Right lobe of liver (tissue), 6 donors: ENCODE measurements around the gene MAP4K4. TPM values are rescaled to one million over a fixed set of nuclear protein-coding genes. Genes with fewer than 3 reads are reported as not detected.
A peak's percentile ranks its signal among the peaks of the same experiment; 100 is the strongest.

Experiments used
- ATAC-seq, 4 donors: fragments of 200-7000 bp; cut with Tn5 transposase; one replicate each; pipeline ENCODE4 v1.9.1; 2020; ENCODE audit warnings: mild to moderate bottlenecking in 4 of 4, moderate library complexity in 4 of 4
- DNase-seq, 3 donors: peaks; one replicate each; pipeline ENCODE4 v3.0.0-alpha.2; 2020
- H3K27ac ChIP-seq, 3 donors: fragments of 200-600 bp; one replicate each; pipeline ENCODE4 v1.8.0; 2022
- H3K27me3 ChIP-seq, 2 donors: fragments of 200-600 bp; one replicate each; pipeline ENCODE4 v1.8.0; 2022
- H3K36me3 ChIP-seq, 4 donors: fragments of 200-600 bp; sonication (generic) in 1 of 4; one replicate each; pipeline versions ENCODE4 v1.5.1 to v1.8.0; 2017 to 2022; ENCODE audit warnings: control low read depth in 1 of 4
- H3K4me1 ChIP-seq, 4 donors: fragments of 200-600 bp; sonication (generic) in 1 of 4; one replicate each; pipeline versions ENCODE4 v1.5.1 to v1.8.0; 2017 to 2022; ENCODE audit warnings: control low read depth in 1 of 4
- H3K4me3 ChIP-seq, 3 donors: fragments of 200-600 bp; one replicate each; pipeline ENCODE4 v1.8.0; 2022
- H3K9me3 ChIP-seq, 4 donors: fragments of 200-600 bp; sonication (generic) in 1 of 4; one replicate each; pipeline versions ENCODE4 v1.5.1 to v1.8.0; 2017 to 2022; ENCODE audit warnings: control low read depth in 1 of 4
- CTCF ChIP-seq, 4 donors: fragments of 200-600 bp in 3 of 4; fragments of 450-650 bp in 1 of 4; IDR thresholded peaks; one replicate each; pipeline versions ENCODE4 v1.5.1 to v1.8.0; 2016 to 2022; ENCODE audit warnings: antibody characterized with exemption in 4 of 4, mild to moderate bottlenecking in 2 of 4
- POLR2A ChIP-seq: fragments of 450-650 bp; IDR thresholded peaks from one replicate; pipeline ENCODE4 v1.6.1; 2017; ENCODE audit warnings: antibody characterized with exemption, mild to moderate bottlenecking
- WGBS: methylation state at CpG from one replicate; pipeline ENCODE4 v1.1.6; 2018; ENCODE audit warnings: low coverage, low lambda C conversion rate; ENCODE audit not compliant: insufficient coverage; ENCODE audit errors: missing lambda C conversion rate; 5-methylcytosine and 5-hydroxymethylcytosine counted together
- intact Hi-C, 2 donors: fragments of 100-400 bp; cut with DNase I; formaldehyde crosslinking; loops; one replicate each; pipeline versions ENCODE4 v1.11.2 to v1.14.1; 2022
- total RNA-seq, 6 experiments: library from RNA; depleted of rRNA in 2 of 6; stranded (reverse); fragments of >200 nt in 2 of 6; fragmentation: NEBNext Ultra II Directional in 3 of 6; extraction: Animal tissue kit (Norgen Biotek cat#: 25700) in 3 of 6; gene quantifications; one replicate each; pipeline versions ENCODE4 v1.1.0 to v1.2.4, GENCODE V29; 2016 to 2023
- donor health status: DM: no; HTN: yes; CAD: no.
- donor health status: DM: no; HTN: no; CAD: no.
- donor health status: DM: no; HTN: no; CAD: no.
- donor health status: DM: no; HTN: yes; CAD: no.
- donor health status: DM: no; HTN: yes; CAD: no.

Gene MAP4K4
- total RNA-seq, 6 experiments from 2014 or later: 29.8 to 36.5 (median 31.1) TPM

GRCh38 chr2:101751276-101751815 lies 53.8 kb downstream of the MAP4K4 start:
- 100% methylated on average over 1 of the region's 2 CpGs for WGBS

GRCh38 chr2:101751875-101752619 lies 54.5 kb downstream of the MAP4K4 start:
- peak overlapping the region in 2 of 3 donors; percentile 22 to 27 for H3K27ac ChIP-seq
- no peaks in the 10 kb centered on the region for H3K9me3 ChIP-seq
- 20% methylated on average over 3 of the region's 3 CpGs for WGBS
- intact Hi-C loops: no loop called here
- DNase-seq (no peak), ATAC-seq (peak; percentile 46 to 71 (median 56))
- peaks cover 0 to 75% (median 32%) of the 10 kb centered on the region in 4 donors for H3K4me1 ChIP-seq
- H3K36me3 ChIP-seq: no peaks in the 10 kb centered on the region
- TF ChIP-seq POLR2A (no peak), CTCF (IDR thresholded peaks at IDR 0.05) (no peak)
- no peaks in the 10 kb centered on the region for H3K27me3 ChIP-seq
- H3K4me3 ChIP-seq: no peak overlapping the region

More at GRCh38 chr2:101751276-101751815, 53.8 kb downstream of the MAP4K4 start:
- H3K4me3 ChIP-seq: no peak overlapping the region
- no peak for TF ChIP-seq POLR2A
- no peak for TF ChIP-seq CTCF (IDR thresholded peaks at IDR 0.05)
- H3K27ac ChIP-seq: peak overlapping the region in 2 of 3 donors; percentile 18 to 27
- H3K4me1 ChIP-seq: peaks cover 0 to 77% (median 31%) of the 10 kb centered on the region in 4 donors
- H3K27me3 ChIP-seq: no peaks in the 10 kb centered on the region
- H3K9me3 ChIP-seq: no peaks in the 10 kb centered on the region
- no peak for ATAC-seq
- intact Hi-C loops: no loop called here
- no peak for DNase-seq
- no peaks in the 10 kb centered on the region for H3K36me3 ChIP-seq

- DNase-seq: no peak
- peak; percentile 60 to 73 (median 64) for ATAC-seq
- H3K9me3 ChIP-seq: no peaks in the 10 kb centered on the region
- H3K4me3 ChIP-seq: no peak overlapping the region
- WGBS: 7% methylated on average over 5 of the region's 5 CpGs
- H3K36me3 ChIP-seq: no peaks in the 10 kb centered on the region
- no peak for TF ChIP-seq CTCF (IDR thresholded peaks at IDR 0.05)
- no peak for TF ChIP-seq POLR2A
- peaks cover 0 to 66% (median 29%) of the 10 kb centered on the region in 4 donors for H3K4me1 ChIP-seq
- H3K27ac ChIP-seq: peak overlapping the region in 2 of 3 donors; percentile 22 to 27
- intact Hi-C loops: no loop called here
- no peaks in the 10 kb centered on the region for H3K27me3 ChIP-seq
Measured at GRCh38 chr2:101752716-101753616, 55.5 kb downstream of the MAP4K4 start.

- no peak for DNase-seq
- no peak overlapping the region for H3K4me3 ChIP-seq
Measured at GRCh38 chr2:101753720-101754490, 56.4 kb downstream of the MAP4K4 start.

More at GRCh38 chr2:101753720-101754490, 56.4 kb downstream of the MAP4K4 start:
- H3K4me1 ChIP-seq: peaks cover 0 to 61% (median 27%) of the 10 kb centered on the region in 4 donors
- TF ChIP-seq POLR2A (no peak), CTCF (IDR thresholded peaks at IDR 0.05) (no peak)
- intact Hi-C loops: no loop called here
- no peak for ATAC-seq
- H3K27me3 ChIP-seq: no peaks in the 10 kb centered on the region
- H3K36me3 ChIP-seq: no peaks in the 10 kb centered on the region
- WGBS: 69% methylated on average over 5 of the region's 5 CpGs
- H3K27ac ChIP-seq: peak overlapping the region in 1 of 3 donors; percentile 48
- no peaks in the 10 kb centered on the region for H3K9me3 ChIP-seq
